Stimulated activated naive CD8-positive, alpha-beta T cell treated with anti-CD3 and anti-CD28 coated beads, Interleukin-15, Interleukin-2, amounts not matched to agents 100 U/mL and 50 U/mL, for 24 hours (primary cell): Measurements from ENCODE around the gene AKAP8L.
"Not testable (repeated sequence)": the region's sequence is repeated elsewhere in the genome, so short reads cannot be mapped to it uniquely, and the experiment has no call there.

Experiments
- ATAC-seq: fragments of 150-1000 bp; cut with Tn5 transposase; one replicate; pipeline ENCODE4 v1.10.0; 2021
- DNase-seq: peaks from one replicate; pipeline ENCODE4 v3.0.0; 2021

The AKAP8L gene

GRCh38 chr19:15421136-15421695, 2.4 kb upstream of the AKAP8L start:
- ATAC-seq (no peak), DNase-seq (no peak)

DNA sequence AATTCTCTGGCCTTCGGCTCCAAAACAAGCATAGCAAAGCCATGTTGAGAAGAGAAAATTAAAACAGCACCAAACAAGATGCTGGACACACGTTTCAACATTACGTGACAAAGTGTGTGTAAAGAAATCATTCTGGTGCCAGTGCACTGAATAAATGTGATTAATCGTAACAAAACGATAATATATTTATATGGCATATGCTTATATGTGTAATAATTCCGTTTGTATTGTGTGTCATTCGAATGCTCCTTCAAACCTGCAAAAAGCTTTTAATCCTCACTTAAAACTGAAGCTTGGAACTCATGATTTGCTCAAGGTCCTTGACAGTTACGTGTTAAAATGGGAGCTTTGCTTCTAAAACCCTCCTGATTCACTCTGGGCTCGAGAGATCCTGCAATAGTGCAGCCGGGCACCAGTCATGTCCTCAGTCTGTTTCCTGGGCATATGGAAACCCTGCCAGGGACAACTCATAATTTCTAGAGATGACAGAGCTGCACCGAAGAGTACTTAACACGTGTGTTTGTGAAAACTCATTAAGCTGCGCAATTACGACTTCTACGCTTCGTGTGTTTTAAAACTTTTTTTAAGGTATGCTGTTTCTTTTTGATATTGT, 731 bp upstream of the AKAP8L start:
- ATAC-seq = no peak

GRCh38 chr19:15418231-15418578, 583 bp downstream of the AKAP8L start:
- ATAC-seq (no peak), DNase-seq (no peak)

More for the DNA sequence above, 731 bp upstream of the AKAP8L start:
- DNase-seq = no peak

DNA sequence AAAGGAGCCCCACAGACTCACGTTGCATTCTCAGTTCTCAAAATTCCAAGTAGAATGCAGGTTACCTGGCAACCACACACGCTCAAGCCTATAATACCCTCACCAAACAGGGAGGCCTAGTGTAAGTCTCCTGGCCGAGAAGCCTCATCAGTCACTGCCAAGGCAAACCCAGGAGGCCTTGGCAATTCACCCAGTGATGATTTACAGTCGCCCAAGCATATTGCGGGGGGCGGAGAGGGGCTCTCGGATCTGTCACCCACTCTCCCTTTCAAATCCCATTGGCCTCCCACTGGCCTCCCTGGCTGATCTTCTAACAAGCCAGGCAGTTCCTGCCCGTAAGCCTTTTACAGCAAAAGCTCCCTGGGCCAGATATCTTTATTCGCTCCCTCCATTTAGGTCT, 1.1 kb downstream of the AKAP8L start:
- DNase-seq (no peak), ATAC-seq (no peak)

DNA sequence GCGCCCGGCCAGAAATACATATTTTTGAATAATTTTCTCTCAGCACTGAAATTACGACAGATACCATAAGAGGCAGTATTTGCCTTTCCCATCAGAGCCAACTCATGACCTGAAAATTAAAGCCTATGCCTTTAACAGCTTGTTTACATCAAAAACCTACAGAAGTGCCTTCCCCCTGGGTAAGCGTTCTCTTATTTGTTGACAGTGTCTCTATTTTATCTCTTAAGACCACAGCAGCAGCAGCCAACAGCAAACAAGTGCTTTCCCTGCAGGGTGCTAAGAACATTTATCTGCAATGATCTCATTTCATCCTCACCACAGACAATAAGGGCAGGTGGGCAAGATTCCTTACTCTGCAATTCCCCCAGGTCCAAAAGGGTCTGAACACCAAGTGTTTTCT, 6.0 kb downstream of the AKAP8L start:
- DNase-seq (no peak), ATAC-seq (no peak)

DNA sequence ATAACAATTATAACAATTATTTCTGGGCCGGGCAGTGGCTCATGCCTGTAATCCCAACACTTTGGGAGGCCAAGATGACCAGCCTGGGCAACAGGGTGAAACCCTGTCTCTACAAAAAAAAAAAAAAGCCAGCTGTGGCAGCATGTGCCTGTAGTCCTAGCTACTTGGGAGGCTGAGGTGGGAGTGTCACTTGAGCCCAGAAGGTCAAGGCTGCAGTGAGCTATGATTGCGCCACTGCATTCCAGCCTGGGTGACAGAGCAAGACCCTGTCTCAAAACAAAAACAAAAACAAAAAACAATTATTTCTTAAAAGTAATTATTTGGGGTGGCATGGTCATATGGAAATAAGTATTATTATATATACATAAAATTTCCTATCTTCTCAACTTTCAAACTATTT, 7.4 kb downstream of the AKAP8L start:
- not testable (repeated sequence) for ATAC-seq, DNase-seq

DNA sequence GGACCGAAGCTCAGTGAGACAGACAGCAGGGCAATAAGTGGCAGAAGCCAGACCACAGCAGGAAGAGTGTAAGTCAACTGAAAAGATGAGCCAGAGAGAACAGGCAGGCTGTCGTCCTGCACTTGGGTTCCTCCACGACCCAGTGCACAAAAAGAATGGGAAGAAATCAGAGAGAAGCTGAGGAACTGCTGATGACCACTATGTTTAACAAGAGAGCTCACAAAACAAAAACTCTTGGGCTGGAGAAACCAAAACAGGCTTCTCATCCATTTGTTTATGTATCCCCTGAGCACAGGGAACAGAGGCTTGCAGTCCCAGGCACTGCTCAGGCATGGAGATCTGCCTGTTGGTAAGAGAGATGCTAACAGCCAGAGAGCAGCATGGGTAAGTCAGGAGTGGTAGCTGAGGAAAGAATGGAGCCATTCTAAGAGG, 14.0 kb downstream of the AKAP8L start:
- DNase-seq (no peak), ATAC-seq (no peak)

DNA sequence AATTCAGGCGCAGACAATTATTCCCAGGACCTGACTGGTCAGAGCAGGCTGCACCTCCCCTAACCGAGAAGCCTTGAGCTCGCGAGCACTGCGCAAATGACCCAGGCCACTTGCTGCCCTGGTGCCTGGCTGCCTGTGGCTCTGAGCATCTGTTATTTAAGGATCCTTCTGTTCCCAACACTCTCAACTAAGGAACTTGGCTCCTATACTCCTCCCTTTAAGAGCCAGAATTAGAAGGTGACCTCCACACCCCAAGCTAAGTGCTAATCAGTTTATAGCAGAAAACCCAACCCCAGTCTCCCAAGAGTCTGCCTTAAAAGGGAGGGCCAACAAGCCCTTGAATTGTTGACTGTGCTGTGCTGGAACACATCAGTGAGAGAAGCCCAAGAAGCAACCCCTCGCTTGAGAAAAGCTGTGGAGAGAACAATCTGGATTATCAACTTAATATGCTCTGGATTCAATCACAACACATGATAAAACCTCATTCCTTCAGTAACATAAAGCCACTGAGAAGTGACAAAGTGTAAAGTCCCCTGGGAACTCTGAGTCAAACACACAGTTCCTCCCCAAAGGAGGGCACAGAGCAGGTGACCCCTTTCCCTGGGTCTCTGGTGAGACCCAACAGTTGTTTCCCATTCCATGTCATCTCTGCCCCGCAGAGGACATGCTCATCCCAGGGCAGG, 14.6 kb downstream of the AKAP8L start:
- no peak for ATAC-seq
- DNase-seq = no peak

GRCh38 chr19:15403151-15403531, 15.6 kb downstream of the AKAP8L start:
- DNase-seq (no peak), ATAC-seq (no peak)

- DNase-seq (no peak), ATAC-seq (no peak)
Measured at GRCh38 chr19:15402411-15403150, 16.2 kb downstream of the AKAP8L start.

DNA sequence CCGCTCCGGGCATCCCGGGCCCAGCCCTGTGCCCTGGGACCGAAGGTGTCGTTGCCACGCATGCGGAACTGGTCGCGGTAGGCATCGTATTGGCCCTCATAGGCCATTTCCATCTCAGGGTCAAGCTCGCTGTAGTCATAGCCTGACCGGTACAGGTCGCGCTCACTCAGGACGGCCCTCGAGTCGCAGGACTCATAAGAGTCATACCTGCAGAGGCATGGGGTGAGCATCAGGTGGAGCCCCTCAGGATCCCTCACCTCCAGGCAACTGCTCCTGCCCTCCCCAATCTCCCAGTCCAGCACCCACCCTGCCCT, 17.4 kb downstream of the AKAP8L start:
- no peak for DNase-seq
- ATAC-seq = no peak

GRCh38 chr19:15400521-15401396, 18.0 kb downstream of the AKAP8L start:
- no peak for ATAC-seq
- no peak for DNase-seq

DNA sequence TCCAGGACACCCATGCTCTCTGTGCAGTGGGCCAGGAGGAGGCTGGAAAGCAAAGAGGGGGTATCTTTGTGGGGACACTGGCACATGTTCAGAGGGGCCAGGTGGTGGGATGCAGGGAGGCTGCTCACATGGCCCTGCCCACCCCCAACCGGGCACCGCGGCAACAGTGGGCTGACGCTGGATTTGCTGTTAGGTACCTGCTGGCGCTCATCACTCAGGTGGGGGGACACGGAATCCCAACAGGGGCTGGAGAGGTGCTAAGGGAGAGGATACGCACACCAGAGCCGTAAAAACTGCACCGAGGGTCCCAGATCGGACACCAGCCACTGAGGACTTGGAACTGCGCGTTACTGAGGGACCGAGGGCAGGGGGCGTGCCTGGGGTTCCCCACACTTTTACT, 19.2 kb downstream of the AKAP8L start:
- ATAC-seq (no peak), DNase-seq (no peak)

DNA sequence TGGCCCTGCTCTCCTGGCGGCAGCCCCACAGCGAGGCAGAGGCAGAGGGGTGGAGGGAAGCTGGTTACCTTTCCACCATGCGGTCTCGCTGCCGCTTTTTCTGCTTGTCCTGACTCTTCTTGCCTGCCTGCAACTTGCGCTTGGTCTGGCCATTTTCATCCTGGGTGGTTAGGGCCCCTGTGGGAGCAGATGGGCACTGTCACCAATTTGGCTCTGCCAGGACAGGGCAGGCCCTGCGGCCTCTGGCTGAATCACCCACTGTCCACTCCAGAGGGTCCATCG, 19.6 kb downstream of the AKAP8L start:
- ATAC-seq (no peak), DNase-seq (no peak)

GRCh38 chr19:15398501-15399233, 20.1 kb downstream of the AKAP8L start:
- ATAC-seq (no peak), DNase-seq (no peak)

DNA sequence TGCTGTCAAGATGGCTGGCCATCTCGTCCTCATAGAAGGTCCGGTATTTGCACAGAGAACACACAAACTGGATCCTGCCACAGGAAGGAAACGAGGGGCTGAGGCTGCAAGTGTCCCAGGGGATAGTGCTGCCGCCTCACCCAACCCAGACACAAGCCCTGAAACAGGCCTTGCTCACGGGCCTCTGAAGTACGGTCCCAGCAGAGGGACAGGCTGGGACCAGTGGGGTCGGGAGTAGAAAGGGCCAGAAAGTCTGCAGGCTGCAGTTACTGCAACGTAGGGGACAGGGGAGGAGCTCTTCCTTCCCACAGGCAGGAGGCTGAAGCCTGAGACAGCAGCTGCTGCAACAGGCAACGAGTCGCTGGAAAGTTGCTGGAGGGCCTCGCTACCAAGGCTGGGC, 21.0 kb downstream of the AKAP8L start:
- DNase-seq (no peak), ATAC-seq (no peak)

DNA sequence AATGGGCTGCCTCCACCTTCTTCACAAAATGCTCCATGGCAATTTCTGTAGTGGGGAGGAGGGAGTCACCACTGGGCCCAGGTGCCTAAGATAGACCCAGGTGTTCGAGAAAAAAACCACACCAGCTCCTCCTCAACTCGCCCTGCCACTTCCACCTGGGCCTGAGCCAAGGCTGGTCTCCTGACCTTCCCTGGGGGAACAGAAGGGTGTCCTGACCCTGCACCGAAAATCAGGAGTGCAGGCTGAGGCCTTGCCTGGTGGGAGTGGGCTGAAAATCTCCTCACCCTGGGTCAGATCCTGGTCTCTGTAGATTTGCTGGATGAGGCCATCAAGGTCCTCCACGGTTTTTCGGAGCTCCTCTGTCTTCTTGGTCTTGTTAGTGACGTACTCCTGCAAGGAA, 21.6 kb downstream of the AKAP8L start:
- no peak for DNase-seq
- no peak for ATAC-seq

DNA sequence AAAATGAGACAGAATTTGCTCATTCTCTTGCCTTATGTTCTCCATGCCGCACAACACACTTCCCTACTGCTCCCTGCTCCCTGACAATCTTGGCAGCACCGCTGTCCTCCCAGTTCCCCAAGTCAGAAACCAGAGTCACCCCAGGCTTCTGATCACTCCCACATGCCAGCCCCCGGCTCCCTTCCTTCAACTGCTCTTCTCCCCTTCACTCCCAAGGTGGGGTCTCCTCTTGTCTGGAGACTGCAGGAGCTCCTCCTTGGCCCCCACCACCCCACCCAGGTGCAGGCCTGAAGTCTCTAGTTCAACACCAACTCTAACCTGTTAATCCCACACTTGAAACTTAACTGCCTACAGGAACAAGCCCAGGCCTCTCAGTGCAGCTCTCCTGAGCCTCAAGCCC, 22.4 kb downstream of the AKAP8L start:
- DNase-seq (no peak), ATAC-seq (no peak)

DNA sequence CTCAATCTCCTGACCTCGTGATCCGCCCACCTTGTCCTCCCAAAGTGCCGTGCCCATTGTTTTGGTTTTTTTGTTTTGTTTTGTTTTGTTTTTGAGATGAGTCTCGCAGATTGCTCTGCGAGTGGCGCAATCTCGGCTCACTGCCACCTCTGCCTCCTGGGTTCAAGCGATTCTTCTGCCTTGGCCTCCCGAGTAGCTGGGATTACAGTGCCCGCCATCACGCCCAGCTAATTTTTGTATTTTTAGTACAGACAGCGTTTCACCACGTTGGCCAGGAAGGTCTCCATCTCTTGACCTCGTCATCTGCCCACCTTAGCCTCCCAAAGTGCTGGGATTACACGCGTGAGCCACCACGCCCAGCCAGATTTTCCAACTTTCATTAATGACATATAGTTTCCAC, 23.5 kb downstream of the AKAP8L start:
- DNase-seq, ATAC-seq: not testable (repeated sequence)

DNA sequence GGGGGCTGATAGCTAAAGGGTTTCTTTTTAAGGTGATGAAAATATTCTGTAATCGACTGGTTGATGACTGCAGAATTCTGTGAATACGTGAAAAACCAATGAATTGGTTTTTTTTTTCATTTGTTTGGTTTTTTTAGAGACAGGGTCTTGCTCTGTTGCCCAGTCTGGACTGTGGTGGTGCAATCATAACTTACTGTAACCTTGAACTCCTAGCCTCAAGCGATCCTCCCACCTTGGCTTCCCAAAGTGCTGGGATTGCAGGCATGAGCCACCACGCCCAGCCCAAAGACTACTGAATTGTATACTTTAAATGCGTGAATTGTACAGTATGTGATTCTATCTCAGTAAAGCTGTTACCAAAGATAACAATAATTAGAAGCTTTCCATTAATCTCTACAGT, 24.4 kb downstream of the AKAP8L start:
- DNase-seq (no peak), ATAC-seq (no peak)

DNA sequence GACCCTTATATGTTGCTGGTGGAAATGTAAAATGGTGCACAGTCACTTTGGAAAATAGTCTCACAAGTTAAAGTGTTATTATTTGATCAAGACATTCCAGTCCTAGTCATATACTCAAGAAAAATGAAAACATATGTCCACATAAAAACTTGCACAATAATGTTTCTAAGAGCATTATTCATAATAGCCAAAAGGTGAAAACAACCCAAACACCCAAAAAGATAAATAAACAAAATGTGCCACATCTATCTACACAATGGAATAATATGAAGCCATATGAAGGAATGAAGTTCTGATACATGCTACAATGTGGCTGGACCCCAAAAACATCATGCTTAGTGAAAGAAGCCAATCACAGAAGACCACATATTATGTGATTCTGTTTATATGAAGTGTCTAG, 24.8 kb downstream of the AKAP8L start:
- ATAC-seq (no peak), DNase-seq (no peak)

- DNase-seq (no peak), ATAC-seq (no peak)
Measured at GRCh38 chr19:15390814-15391213, 28.0 kb downstream of the AKAP8L start.
